PC-9 (cell line): Measurements from ENCODE around the gene XPO1. TPM values are rescaled to one million over a fixed set of nuclear protein-coding genes. Genes with fewer than 3 reads are reported as not detected.

ENCODE experiments used
- BruUV-seq: library from RNA; stranded (reverse); fragments of 400-500 nt; replicated peaks from 2 replicates; lab custom pipeline; 2021; lab: Mats Ljungman, UMichigan
- CTCF ChIA-PET: fragments of 300-600 bp; sonication (Branson Sonifier 250); formaldehyde crosslinking; loops from one replicate; lab custom pipeline; 2022; ENCODE audit warnings: antibody characterized with exemption; lab: Charles Lee
- POLR2A ChIA-PET: fragments of 300-600 bp; sonication (Branson Sonifier 250); formaldehyde crosslinking; loops from one replicate; lab custom pipeline; 2022; ENCODE audit warnings: antibody characterized with exemption; ENCODE audit not compliant: unreplicated experiment; lab: Charles Lee
- DNase-seq, 2 experiments: peaks; one replicate each; pipeline versions ENCODE4 v3.0.0 to v3.0.0-alpha.2; 2015 to 2022; ENCODE audit warnings: mixed read lengths in 1 of 2
- H2AFZ ChIP-seq: fragments of 200-600 bp; sonication (generic); 2 replicates; pipeline ENCODE4 v1.8.1; 2017; ENCODE audit warnings: antibody characterized with exemption
- H3F3A ChIP-seq: fragments of 200-600 bp; sonication (generic); 2 replicates; pipeline ENCODE4 v1.8.1; 2017; ENCODE audit warnings: antibody characterized with exemption, mild to moderate bottlenecking, low read depth; ENCODE audit not compliant: insufficient read depth
- H3K27ac ChIP-seq: fragments of 200-600 bp; sonication (generic); 2 replicates; pipeline ENCODE4 v1.6.1; 2016; ENCODE audit warnings: mixed run types
- H3K27me3 ChIP-seq: fragments of 200-600 bp; sonication (generic); 2 replicates; pipeline ENCODE4 v1.6.1; 2016; ENCODE audit warnings: low read depth, mixed run types; ENCODE audit not compliant: insufficient read depth
- H3K36me3 ChIP-seq: fragments of 200-600 bp; sonication (generic); 2 replicates; pipeline ENCODE4 v1.6.1; 2016; ENCODE audit warnings: low read depth, mixed run types
- H3K4me1 ChIP-seq: fragments of 200-600 bp; sonication (generic); replicated peaks from 2 replicates; pipeline ENCODE4 v1.6.1; 2016; ENCODE audit warnings: mixed run types; ENCODE audit not compliant: insufficient read depth
- H3K4me2 ChIP-seq: fragments of 200-600 bp; sonication (generic); 2 replicates; pipeline ENCODE4 v1.6.1; 2017; ENCODE audit warnings: mixed run types
- H3K4me3 ChIP-seq: fragments of 200-600 bp; sonication (generic); 2 replicates; pipeline ENCODE4 v1.6.1; 2016; ENCODE audit warnings: mixed run types
- H3K79me2 ChIP-seq: fragments of 200-600 bp; sonication (generic); 2 replicates; pipeline ENCODE4 v1.6.1; 2017; ENCODE audit warnings: low read depth, mixed run types
- H3K9me2 ChIP-seq: fragments of 200-600 bp; sonication (generic); 2 replicates; pipeline ENCODE4 v1.8.1; 2017; ENCODE audit warnings: mild to moderate bottlenecking; ENCODE audit not compliant: insufficient read depth
- H3K9me3 ChIP-seq: fragments of 200-600 bp; sonication (generic); 2 replicates; pipeline ENCODE4 v1.8.1; 2016; ENCODE audit warnings: low read depth; ENCODE audit not compliant: insufficient read depth
- H4K20me1 ChIP-seq: fragments of 200-600 bp; sonication (generic); 2 replicates; pipeline ENCODE4 v1.8.1; 2017; ENCODE audit not compliant: insufficient read depth
- CTCF ChIP-seq: fragments of 200-600 bp; sonication (generic); conservative IDR thresholded peaks from 2 replicates; pipeline ENCODE4 v1.6.1; 2017; ENCODE audit warnings: mixed run types, antibody characterized with exemption, mild to moderate bottlenecking, moderate library complexity
- EZH2 ChIP-seq: fragments of 200-600 bp; sonication (generic); IDR thresholded peaks from 2 replicates; pipeline ENCODE4 v1.8.0; 2017; ENCODE audit warnings: antibody characterized with exemption, low read depth
- intact Hi-C: fragments of 100-400 bp; cut with micrococcal nuclease; formaldehyde crosslinking; loops from one replicate; pipeline ENCODE4 v1.10.0; 2022; ENCODE audit not compliant: unreplicated experiment
- total RNA-seq: library from RNA; stranded (reverse); gene quantifications from 2 replicates; pipeline ENCODE4 v1.2.3, GENCODE V29; 2021

The XPO1 gene
- total RNA-seq, 1 experiment from 2014 or later = 236 TPM

- Histone ChIP-seq H3K4me1 (no peaks in the 10 kb centered on the region), H3K27ac (no peak overlapping the region), H3K9me3 (no peaks in the 10 kb centered on the region), H3K27me3 (no peaks in the 10 kb centered on the region), H3K79me2 (peaks cover 99% of the 10 kb centered on the region), H3K36me3 (no peaks in the 10 kb centered on the region), H3K4me2 (no peak overlapping the region), H4K20me1 (peaks cover 90% of the 10 kb centered on the region), H3K9me2 (no peaks in the 10 kb centered on the region), H3K4me3 (no peak overlapping the region), H3F3A (peaks cover 23% of the 10 kb centered on the region), H2AFZ (no peak overlapping the region)
- intact Hi-C loops = no loop called here
- no peak for TF ChIP-seq EZH2
- TF ChIP-seq CTCF = no peak
- ChIA-PET POLR2A (no interaction called here), CTCF (no interaction called here)
- BruUV-seq = no TSS peak
- no peak for DNase-seq
These were observed 104.5 kb downstream of the XPO1 start for GRCh38 chr2:61433606-61434005.

GRCh38 chr2:61432990-61433389, 105.2 kb downstream of the XPO1 start:
- Histone ChIP-seq H3K27ac (no peak overlapping the region), H3K27me3 (no peaks in the 10 kb centered on the region), H3K36me3 (no peaks in the 10 kb centered on the region), H3K79me2 (peaks cover 99% of the 10 kb centered on the region), H3K4me2 (no peak overlapping the region), H4K20me1 (peaks cover 90% of the 10 kb centered on the region), H3K9me2 (no peaks in the 10 kb centered on the region), H2AFZ (no peak overlapping the region), H3K4me3 (no peak overlapping the region), H3F3A (peaks cover 23% of the 10 kb centered on the region), H3K9me3 (no peaks in the 10 kb centered on the region), H3K4me1 (no peaks in the 10 kb centered on the region)
- ChIA-PET CTCF (interaction anchor here (0.6 kb wide), 1 partner anchor 690 kb away, joined by 3 read pairs; no protein-coding TSS in a partner anchor), POLR2A (no interaction called here)
- TF ChIP-seq EZH2 = no peak
- no peak for TF ChIP-seq CTCF
- no peak for DNase-seq
- BruUV-seq = no TSS peak
- intact Hi-C loops = no loop called here

GRCh38 chr2:61431345-61431744, 106.8 kb downstream of the XPO1 start:
- Histone ChIP-seq H3K4me3 (no peak overlapping the region), H3K4me2 (no peak overlapping the region), H3F3A (peaks cover 23% of the 10 kb centered on the region), H3K9me3 (no peaks in the 10 kb centered on the region), H3K4me1 (no peaks in the 10 kb centered on the region), H3K9me2 (no peaks in the 10 kb centered on the region), H3K36me3 (no peaks in the 10 kb centered on the region), H3K27me3 (no peaks in the 10 kb centered on the region), H2AFZ (no peak overlapping the region), H3K27ac (no peak overlapping the region), H4K20me1 (peaks cover 90% of the 10 kb centered on the region), H3K79me2 (peaks cover 97% of the 10 kb centered on the region)
- ChIA-PET POLR2A (interaction anchor here (0.7 kb wide), 1 partner anchor 108 kb away, joined by 4 read pairs; no protein-coding TSS in a partner anchor), CTCF (no interaction called here)
- DNase-seq = no peak
- TF ChIP-seq EZH2 = no peak
- no peak for TF ChIP-seq CTCF
- intact Hi-C loops = no loop called here
- BruUV-seq = no TSS peak

Other genes with a start within 250 kb of the XPO1 start
- 85.4 and 120 TPM in 2 replicates for gene USP34, start 67.3 kb downstream of the XPO1 start, total RNA-seq